K562 (cell line): Measurements from ENCODE around the gene ABCC1. TPM values are rescaled to one million over a fixed set of nuclear protein-coding genes. Genes with fewer than 3 reads are reported as not detected.

Experiments used
- ATAC-seq: fragments of 200-7000 bp; cut with Tn5 transposase; 3 replicates; pipeline ENCODE4 v1.9.1; 2020; ENCODE audit warnings: moderate library complexity
- BruUV-seq: library from RNA; stranded (reverse); fragments of 400-500 nt; replicated peaks from 2 replicates; lab custom pipeline; 2021; lab: Mats Ljungman, UMichigan
- CTCF ChIA-PET: fragments of 300-600 bp; formaldehyde crosslinking; extraction: SDS; loops from one replicate; lab custom pipeline; 2021; ENCODE audit warnings: low intra/inter-chr PET ratio; lab: Yijun Ruan, JAX
- POLR2A ChIA-PET: fragments of 300-600, 350-650 bp; sonication (Branson Sonifier 250); formaldehyde crosslinking; extraction: SDS; loops from one replicate; lab custom pipeline; 2021; ENCODE audit warnings: antibody characterized with exemption, inconsistent platforms; lab: Yijun Ruan, JAX
- DNase-seq, 4 experiments: peaks; one replicate each; pipeline versions ENCODE4 v3.0.0 to v3.0.0-alpha.2; 2011 to 2018; ENCODE audit warnings: low spot score in 3 of 4, mixed read lengths in 3 of 4; ENCODE audit errors: extremely low read depth in 1 of 4
- FAIRE-seq: peaks from 2 replicates; lab custom pipeline; 2011; peaks lifted over from hg19 to GRCh38; lab: Jason Lieb, UNC
- H2AFZ ChIP-seq: 2 replicates; pipeline ENCODE4 v1.6.0; 2011; ENCODE audit warnings: low read depth, low read length, control low read depth, inconsistent platforms
- H3K27ac ChIP-seq: fragments of 200-600 bp; 3 replicates; pipeline ENCODE4 v1.8.0; 2011; ENCODE audit warnings: low read depth, mild to moderate bottlenecking, control low read depth, inconsistent platforms, low read length, moderate library complexity, mixed read lengths; ENCODE audit errors: extremely low read depth
- H3K27me3 ChIP-seq, 2 experiments: fragments of 300-600 bp in 1 of 2; 2 replicates in 1 of 2; 3 replicates in 1 of 2; pipeline versions ENCODE4 v1.6.0 to v1.8.0; 2011; ENCODE audit warnings: inconsistent platforms in 2 of 2, low read length in 2 of 2, mild to moderate bottlenecking in 1 of 2, mixed read lengths in 1 of 2, moderate library complexity in 1 of 2; ENCODE audit not compliant: control insufficient read depth in 2 of 2, insufficient read depth in 2 of 2
- H3K36me3 ChIP-seq: fragments of 300-600 bp; 3 replicates; pipeline ENCODE4 v1.8.0; 2011; ENCODE audit warnings: mild to moderate bottlenecking, low read length, inconsistent platforms; ENCODE audit not compliant: control insufficient read depth, insufficient read depth
- H3K4me1 ChIP-seq, 2 experiments: fragments of 200-600 bp in 1 of 2; replicated peaks in 1 of 2; 2 replicates in 1 of 2; 3 replicates in 1 of 2; pipeline versions ENCODE4 v1.5.1 to v1.8.0; 2011; ENCODE audit warnings: inconsistent platforms in 2 of 2, low read length in 2 of 2, mild to moderate bottlenecking in 1 of 2, mixed read lengths in 1 of 2, moderate library complexity in 1 of 2; ENCODE audit not compliant: control insufficient read depth in 2 of 2, insufficient read depth in 2 of 2
- H3K4me2 ChIP-seq: 2 replicates; pipeline ENCODE4 v1.6.1; 2011; ENCODE audit warnings: low read length, control low read depth, inconsistent platforms, mixed read lengths; ENCODE audit not compliant: insufficient read depth
- H3K4me3 ChIP-seq: fragments of 200-600 bp; sonication (generic), shearing (Covaris generic); 2 replicates; pipeline ENCODE4 v1.5.1; 2016; ENCODE audit warnings: control low read depth, inconsistent platforms
- H3K79me2 ChIP-seq: fragments of 200-600 bp; 3 replicates; pipeline ENCODE4 v1.8.0; 2011; ENCODE audit warnings: low read length, inconsistent platforms; ENCODE audit not compliant: control insufficient read depth, insufficient read depth
- H3K9ac ChIP-seq, 2 experiments: 2 replicates each; pipeline versions ENCODE4 v1.6.0 to v1.6.1; 2011; ENCODE audit warnings: low read depth in 2 of 2, low read length in 2 of 2, control low read depth in 1 of 2, inconsistent platforms in 1 of 2, mild to moderate bottlenecking in 1 of 2, mixed read lengths in 1 of 2; ENCODE audit not compliant: insufficient read depth in 1 of 2
- H3K9me1 ChIP-seq: one replicate; pipeline ENCODE4 v1.6.0; 2011; ENCODE audit warnings: inconsistent platforms, mild to moderate bottlenecking, low read length, moderate library complexity; ENCODE audit not compliant: control insufficient read depth, insufficient read depth
- H3K9me3 ChIP-seq: replicated peaks from 2 replicates; pipeline ENCODE4 v1.5.1; 2011; ENCODE audit warnings: low read depth, low read length, inconsistent platforms; ENCODE audit not compliant: control insufficient read depth, insufficient read depth
- H4K20me1 ChIP-seq: replicated peaks from 2 replicates; pipeline ENCODE4 v1.6.1; 2011; ENCODE audit warnings: low read length, inconsistent platforms, mixed read lengths; ENCODE audit not compliant: control insufficient read depth, insufficient read depth
- CHD1 ChIP-seq: fragments of 200-600 bp; sonication (generic); IDR thresholded peaks from one replicate; pipeline ENCODE4 v1.6.1; 2012; ENCODE audit warnings: mild to moderate bottlenecking, moderate library complexity, low read length, inconsistent platforms
- CREBBP ChIP-seq: IDR thresholded peaks from one replicate; pipeline ENCODE4 v1.6.1; 2012; ENCODE audit warnings: low read depth, mild to moderate bottlenecking, control low read depth, inconsistent platforms, low read length
- FUS ChIP-seq: fragments of 200-400 bp; formaldehyde crosslinking; optimal IDR thresholded peaks from 2 replicates; pipeline ENCODE3; 2017; ENCODE audit warnings: low read depth, low read length
- HEY1 ChIP-seq: fragments of 250-450 bp; sonication (Bioruptor Pico); IDR thresholded peaks from 2 replicates; pipeline ENCODE4 v1.5.0; 2020; ENCODE audit warnings: mild to moderate bottlenecking, moderate library complexity, borderline replicate concordance
- HNRNPH1 ChIP-seq: fragments of 200-400 bp; formaldehyde crosslinking; optimal IDR thresholded peaks from 2 replicates; pipeline ENCODE3; 2017; ENCODE audit warnings: low read depth, mild to moderate bottlenecking, low read length, moderate library complexity
- L3MBTL2 ChIP-seq: fragments of 450-650 bp; IDR thresholded peaks from 2 replicates; pipeline ENCODE4 v1.6.1; 2016; ENCODE audit warnings: mild to moderate bottlenecking, moderate library complexity
- MYC ChIP-seq, 2 experiments: fragments of 250-450 bp in 1 of 2; sonication (Bioruptor Pico) in 1 of 2; IDR thresholded peaks; 2 replicates each; pipeline versions ENCODE4 v1.5.1 to v1.6.1; 2012 to 2021; ENCODE audit warnings: low read depth in 2 of 2, borderline replicate concordance in 1 of 2, improper control_type of control experiment in 1 of 2, low read length in 1 of 2, mild to moderate bottlenecking in 1 of 2, moderate library complexity in 1 of 2
- PRPF4 ChIP-seq: fragments of 200-400 bp; formaldehyde crosslinking; IDR thresholded peaks from one replicate; pipeline ENCODE4 v1.6.1; 2017; ENCODE audit warnings: low read length, low read depth, mild to moderate bottlenecking; ENCODE audit not compliant: insufficient read depth, poor library complexity, severe bottlenecking
- SETDB1 ChIP-seq: IDR thresholded peaks from one replicate; pipeline ENCODE4 v1.6.1; 2012; ENCODE audit warnings: low read length, control low read depth, inconsistent platforms
- STAT5B ChIP-seq: fragments of 250-450 bp; sonication (Bioruptor Pico); IDR thresholded peaks from 2 replicates; pipeline ENCODE4 v1.8.0; 2021; ENCODE audit warnings: mild to moderate bottlenecking, inconsistent platforms
- ZNF583 ChIP-seq: fragments of 250-450 bp; sonication (Bioruptor Pico); IDR thresholded peaks from 2 replicates; pipeline ENCODE4 v1.4.0; 2020
- WGBS: fragments of 100-300 bp; shearing (Covaris generic); methylation state at CpG from one replicate; pipeline ENCODE4 v1.1.6; 2016; ENCODE audit warnings: low coverage, mixed read lengths; ENCODE audit not compliant: insufficient coverage; ENCODE audit errors: missing lambda C conversion rate; 5-methylcytosine and 5-hydroxymethylcytosine counted together
- in situ Hi-C: fragments of 300-500 bp; cut with MboI; formaldehyde crosslinking; loops from 4 replicates; pipeline ENCODE4 v1.15.0; 2018; ENCODE audit warnings: inconsistent platforms, mixed read lengths
- intact Hi-C: fragments of 100-400 bp; cut with micrococcal nuclease; formaldehyde crosslinking; loops from 2 replicates; pipeline ENCODE4 v1.14.2; 2022
- polyA plus RNA-seq, 8 experiments: library from polyadenylated mRNA; depleted of rRNA in 4 of 8; stranded (reverse) in 5 of 8; unstranded in 3 of 8; fragments of >200 nt; fragmentation: Nextera tagmentation in 2 of 8; fragmentation: Illumina TruSeq in 1 of 8; extraction: Ambion mirVana in 2 of 8; extraction: Trizol in 1 of 8; gene quantifications; 2 replicates each; pipeline versions ENCODE4 v1.2.1 to v1.2.3, GENCODE V29; 2011 to 2014; ENCODE audit warnings: inconsistent platforms in 1 of 8, missing spikeins in 1 of 8
- total RNA-seq, 7 experiments: library from RNA; depleted of rRNA in 6 of 7; stranded (reverse); fragments of >200 nt in 6 of 7; fragmentation: Illumina TruSeq in 2 of 7; extraction: Trizol in 2 of 7; gene quantifications; 2 replicates each; pipeline versions ENCODE4 v1.2.1 to v1.2.3, GENCODE V29; 2011 to 2021; ENCODE audit warnings: low replicate concordance in 1 of 7
- TF ChIP-seq, protein P1 (sequence below): sonication (generic); formaldehyde crosslinking; IDR thresholded peaks from 2 replicates; pipeline ENCODE4 v1.8.0; 2023; ENCODE audit warnings: missing genetic modification reagents, mild to moderate bottlenecking, borderline replicate concordance

ABCC1 gene
- total and polyA plus RNA-seq, 9 of the 15 experiments (the other 6 are each of a cell fraction or from before 2014, with no cell fraction given): 3.9 to 41.6 (median 10.0) TPM

DNA sequence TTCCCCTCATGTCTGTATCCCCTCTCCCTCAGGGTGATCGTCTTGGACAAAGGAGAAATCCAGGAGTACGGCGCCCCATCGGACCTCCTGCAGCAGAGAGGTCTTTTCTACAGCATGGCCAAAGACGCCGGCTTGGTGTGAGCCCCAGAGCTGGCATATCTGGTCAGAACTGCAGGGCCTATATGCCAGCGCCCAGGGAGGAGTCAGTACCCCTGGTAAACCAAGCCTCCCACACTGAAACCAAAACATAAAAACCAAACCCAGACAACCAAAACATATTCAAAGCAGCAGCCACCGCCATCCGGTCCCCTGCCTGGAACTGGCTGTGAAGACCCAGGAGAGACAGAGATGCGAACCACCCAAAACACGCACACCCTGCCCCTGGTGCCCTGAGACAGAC lies 191.7 kb downstream of the ABCC1 start:
- Histone ChIP-seq H3K9me1 (no peaks in the 10 kb centered on the region), H3K4me2 (no peak overlapping the region), H3K9ac (no peak overlapping the region), H4K20me1 (no peaks in the 10 kb centered on the region), H3K9me3 (no peaks in the 10 kb centered on the region)
- CTCF ChIA-PET: no interaction called here
- DNase-seq (no peak), FAIRE-seq (no peak)
- POLR2A ChIA-PET: no interaction called here
- in situ Hi-C loops: no loop called here
- BruUV-seq: no TSS peak
- TF ChIP-seq CHD1: no peak
- TF ChIP-seq STAT5B (CRISPR knock-in tag): no peak
- TF ChIP-seq HEY1 (CRISPR knock-in tag): no peak
- no peak for TF ChIP-seq CREBBP
- TF ChIP-seq SETDB1: no peak
- TF ChIP-seq PRPF4: no peak
- TF ChIP-seq MYC (IDR thresholded peaks at IDR 0.05; ENCODE audit: low read depth, low read length): no peak
- TF ChIP-seq MYC (CRISPR knock-in tag; IDR thresholded peaks at IDR 0.05; ENCODE audit: borderline replicate concordance, low read depth): no peak
- no peak for TF ChIP-seq L3MBTL2
- no peak for TF ChIP-seq FUS
- no peak for TF ChIP-seq HNRNPH1
- TF ChIP-seq, protein P1, sequence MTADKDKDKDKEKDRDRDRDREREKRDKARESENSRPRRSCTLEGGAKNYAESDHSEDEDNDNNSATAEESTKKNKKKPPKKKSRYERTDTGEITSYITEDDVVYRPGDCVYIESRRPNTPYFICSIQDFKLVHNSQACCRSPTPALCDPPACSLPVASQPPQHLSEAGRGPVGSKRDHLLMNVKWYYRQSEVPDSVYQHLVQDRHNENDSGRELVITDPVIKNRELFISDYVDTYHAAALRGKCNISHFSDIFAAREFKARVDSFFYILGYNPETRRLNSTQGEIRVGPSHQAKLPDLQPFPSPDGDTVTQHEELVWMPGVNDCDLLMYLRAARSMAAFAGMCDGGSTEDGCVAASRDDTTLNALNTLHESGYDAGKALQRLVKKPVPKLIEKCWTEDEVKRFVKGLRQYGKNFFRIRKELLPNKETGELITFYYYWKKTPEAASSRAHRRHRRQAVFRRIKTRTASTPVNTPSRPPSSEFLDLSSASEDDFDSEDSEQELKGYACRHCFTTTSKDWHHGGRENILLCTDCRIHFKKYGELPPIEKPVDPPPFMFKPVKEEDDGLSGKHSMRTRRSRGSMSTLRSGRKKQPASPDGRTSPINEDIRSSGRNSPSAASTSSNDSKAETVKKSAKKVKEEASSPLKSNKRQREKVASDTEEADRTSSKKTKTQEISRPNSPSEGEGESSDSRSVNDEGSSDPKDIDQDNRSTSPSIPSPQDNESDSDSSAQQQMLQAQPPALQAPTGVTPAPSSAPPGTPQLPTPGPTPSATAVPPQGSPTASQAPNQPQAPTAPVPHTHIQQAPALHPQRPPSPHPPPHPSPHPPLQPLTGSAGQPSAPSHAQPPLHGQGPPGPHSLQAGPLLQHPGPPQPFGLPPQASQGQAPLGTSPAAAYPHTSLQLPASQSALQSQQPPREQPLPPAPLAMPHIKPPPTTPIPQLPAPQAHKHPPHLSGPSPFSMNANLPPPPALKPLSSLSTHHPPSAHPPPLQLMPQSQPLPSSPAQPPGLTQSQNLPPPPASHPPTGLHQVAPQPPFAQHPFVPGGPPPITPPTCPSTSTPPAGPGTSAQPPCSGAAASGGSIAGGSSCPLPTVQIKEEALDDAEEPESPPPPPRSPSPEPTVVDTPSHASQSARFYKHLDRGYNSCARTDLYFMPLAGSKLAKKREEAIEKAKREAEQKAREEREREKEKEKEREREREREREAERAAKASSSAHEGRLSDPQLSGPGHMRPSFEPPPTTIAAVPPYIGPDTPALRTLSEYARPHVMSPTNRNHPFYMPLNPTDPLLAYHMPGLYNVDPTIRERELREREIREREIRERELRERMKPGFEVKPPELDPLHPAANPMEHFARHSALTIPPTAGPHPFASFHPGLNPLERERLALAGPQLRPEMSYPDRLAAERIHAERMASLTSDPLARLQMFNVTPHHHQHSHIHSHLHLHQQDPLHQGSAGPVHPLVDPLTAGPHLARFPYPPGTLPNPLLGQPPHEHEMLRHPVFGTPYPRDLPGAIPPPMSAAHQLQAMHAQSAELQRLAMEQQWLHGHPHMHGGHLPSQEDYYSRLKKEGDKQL: no peak
- no peak for TF ChIP-seq ZNF583 (CRISPR knock-in tag)
- TF ChIP-seq, all 486 proteins: peak for 0
- no peaks in the 10 kb centered on the region for H3K27me3 ChIP-seq
- H2AFZ ChIP-seq: no peak overlapping the region
- H3K4me1 ChIP-seq: no peaks in the 10 kb centered on the region
- H3K27ac ChIP-seq: no peak overlapping the region
- ATAC-seq: no peak
- WGBS: 90% methylated on average over 6 of the region's 11 CpGs
- H3K4me3 ChIP-seq: no peak overlapping the region
- peaks cover 73% of the 10 kb centered on the region; the same call in 2 of the 3 replicates for H3K36me3 ChIP-seq
- H3K79me2 ChIP-seq: no peaks in the 10 kb centered on the region
- intact Hi-C loops: no loop called here
